ENCODE results near the gene FMO4. TPM values are rescaled to one million over a fixed set of nuclear protein-coding genes. Genes with fewer than 3 reads are reported as not detected.

The FMO4 gene
- total and polyA plus RNA-seq, 9 of the 15 experiments (the other 6 are each of a cell fraction or from before 2014, with no cell fraction given): 0.25 to 1.1 (median 0.54) TPM; not detected in 2

- Histone ChIP-seq H3K4me1 (replicated peaks in 1 of 2; ENCODE audit: control insufficient read depth in 2 of 2, insufficient read depth in 2 of 2, low read length in 2 of 2) (no peaks in the 10 kb centered on the region), H3K36me3 (ENCODE audit: control insufficient read depth, insufficient read depth, low read length) (no peaks in the 10 kb centered on the region), H3K9me1 (ENCODE audit: control insufficient read depth, insufficient read depth, low read length) (no peaks in the 10 kb centered on the region), H3K79me2 (ENCODE audit: control insufficient read depth, insufficient read depth, low read length) (no peaks in the 10 kb centered on the region), H3K9me3 (replicated peaks; ENCODE audit: control insufficient read depth, insufficient read depth, low read depth, low read length) (no peaks in the 10 kb centered on the region), H3K4me3 (no peak overlapping the region), H4K20me1 (replicated peaks; ENCODE audit: control insufficient read depth, insufficient read depth, low read length) (no peaks in the 10 kb centered on the region), H3K27me3 (ENCODE audit: control insufficient read depth in 2 of 2, insufficient read depth in 2 of 2, low read length in 2 of 2) (no peaks in the 10 kb centered on the region), H3K4me2 (ENCODE audit: insufficient read depth, low read length) (no peak overlapping the region), H2AFZ (ENCODE audit: low read depth, low read length) (no peak overlapping the region), H3K27ac (ENCODE audit: extremely low read depth, low read depth, low read length) (no peak overlapping the region), H3K9ac (ENCODE audit: insufficient read depth in 1 of 2, low read depth in 2 of 2, low read length in 2 of 2) (no peak overlapping the region)
- ChIA-PET CTCF (ENCODE audit: low intra/inter-chr PET ratio) (no interaction called here), POLR2A (interaction anchor here (0.7 kb wide), 1 partner anchor 91 kb away, joined by 3 read pairs; no protein-coding TSS in a partner anchor)
- no peak for DNase-seq (ENCODE audit: extremely low read depth in 1 of 4, low spot score in 3 of 4)
- intact Hi-C loops (cut with micrococcal nuclease) (no loop called here), in situ Hi-C loops (cut with MboI) (no loop called here)
- no TSS peak for BruUV-seq (replicated peaks)
- no peak for FAIRE-seq
- no peak for ATAC-seq
- WGBS (ENCODE audit: insufficient coverage, low coverage, missing lambda C conversion rate): 0% methylated on average over 1 of the region's 1 CpG
- no peak for TF ChIP-seq PHF8 (IDR thresholded peaks at IDR 0.05; ENCODE audit: borderline replicate concordance, low read length)
- TF ChIP-seq, protein P1, sequence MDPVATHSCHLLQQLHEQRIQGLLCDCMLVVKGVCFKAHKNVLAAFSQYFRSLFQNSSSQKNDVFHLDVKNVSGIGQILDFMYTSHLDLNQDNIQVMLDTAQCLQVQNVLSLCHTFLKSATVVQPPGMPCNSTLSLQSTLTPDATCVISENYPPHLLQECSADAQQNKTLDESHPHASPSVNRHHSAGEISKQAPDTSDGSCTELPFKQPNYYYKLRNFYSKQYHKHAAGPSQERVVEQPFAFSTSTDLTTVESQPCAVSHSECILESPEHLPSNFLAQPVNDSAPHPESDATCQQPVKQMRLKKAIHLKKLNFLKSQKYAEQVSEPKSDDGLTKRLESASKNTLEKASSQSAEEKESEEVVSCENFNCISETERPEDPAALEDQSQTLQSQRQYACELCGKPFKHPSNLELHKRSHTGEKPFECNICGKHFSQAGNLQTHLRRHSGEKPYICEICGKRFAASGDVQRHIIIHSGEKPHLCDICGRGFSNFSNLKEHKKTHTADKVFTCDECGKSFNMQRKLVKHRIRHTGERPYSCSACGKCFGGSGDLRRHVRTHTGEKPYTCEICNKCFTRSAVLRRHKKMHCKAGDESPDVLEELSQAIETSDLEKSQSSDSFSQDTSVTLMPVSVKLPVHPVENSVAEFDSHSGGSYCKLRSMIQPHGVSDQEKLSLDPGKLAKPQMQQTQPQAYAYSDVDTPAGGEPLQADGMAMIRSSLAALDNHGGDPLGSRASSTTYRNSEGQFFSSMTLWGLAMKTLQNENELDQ (CRISPR knock-in tag; IDR thresholded peaks at IDR 0.05; ENCODE audit: borderline replicate concordance): no peak
- TF ChIP-seq HLTF (IDR thresholded peaks at IDR 0.05): no peak
- no peak for TF ChIP-seq ZNF696 (CRISPR knock-in tag; conservative IDR thresholded peaks at IDR 0.05)
- no peak for TF ChIP-seq MTA1 (IDR thresholded peaks at IDR 0.05; ENCODE audit: borderline replicate concordance)
- no peak for TF ChIP-seq RFX5 (IDR thresholded peaks at IDR 0.05; ENCODE audit: low read depth, low read length)
- no peak for TF ChIP-seq ZC3H4 (CRISPR knock-in tag; IDR thresholded peaks at IDR 0.05; ENCODE audit: borderline replicate concordance)
- TF ChIP-seq PCBP2 (IDR thresholded peaks at IDR 0.05; ENCODE audit: low read depth, low read length, poor library complexity, severe bottlenecking): no peak
- TF ChIP-seq ZBTB40 (IDR thresholded peaks at IDR 0.05): no peak
- no peak for TF ChIP-seq ZBTB40 (CRISPR knock-in tag; IDR thresholded peaks at IDR 0.05)
Observed at GRCh38 chr1:171346881-171347280, 32.9 kb downstream of the FMO4 start.
